Stimulated activated CD8-positive, alpha-beta memory T cell treated with anti-CD3 and anti-CD28 coated beads, Interleukin-7, amount 100 ng/mL, for 4 hours (primary cell): ENCODE measurements around the gene NALCN.

ENCODE experiments used
- DNase-seq, 2 donors: peaks; one replicate each; pipeline ENCODE4 v3.0.0-alpha.2; 2020; ENCODE audit warnings: low read depth in 2 of 2

NALCN gene

DNA sequence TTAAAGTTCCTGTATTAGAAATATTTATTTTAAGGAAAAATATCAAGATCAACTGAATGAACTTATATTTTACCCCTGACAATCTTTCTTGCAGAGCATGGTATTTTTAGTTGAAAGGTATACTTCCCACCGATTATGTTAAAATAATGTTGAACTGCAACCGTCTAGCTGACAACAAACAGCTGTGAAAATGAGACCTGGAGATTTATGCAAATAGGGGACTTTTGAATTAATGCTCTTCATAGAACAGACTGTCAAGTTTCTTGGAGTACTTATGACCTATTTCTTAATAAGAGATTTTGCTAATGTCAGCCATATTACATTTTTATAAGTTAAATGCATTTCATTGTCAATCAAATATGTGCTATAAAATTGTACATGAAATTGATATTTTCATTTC is 210.9 kb downstream of the NALCN start:
- no peak for DNase-seq

DNA sequence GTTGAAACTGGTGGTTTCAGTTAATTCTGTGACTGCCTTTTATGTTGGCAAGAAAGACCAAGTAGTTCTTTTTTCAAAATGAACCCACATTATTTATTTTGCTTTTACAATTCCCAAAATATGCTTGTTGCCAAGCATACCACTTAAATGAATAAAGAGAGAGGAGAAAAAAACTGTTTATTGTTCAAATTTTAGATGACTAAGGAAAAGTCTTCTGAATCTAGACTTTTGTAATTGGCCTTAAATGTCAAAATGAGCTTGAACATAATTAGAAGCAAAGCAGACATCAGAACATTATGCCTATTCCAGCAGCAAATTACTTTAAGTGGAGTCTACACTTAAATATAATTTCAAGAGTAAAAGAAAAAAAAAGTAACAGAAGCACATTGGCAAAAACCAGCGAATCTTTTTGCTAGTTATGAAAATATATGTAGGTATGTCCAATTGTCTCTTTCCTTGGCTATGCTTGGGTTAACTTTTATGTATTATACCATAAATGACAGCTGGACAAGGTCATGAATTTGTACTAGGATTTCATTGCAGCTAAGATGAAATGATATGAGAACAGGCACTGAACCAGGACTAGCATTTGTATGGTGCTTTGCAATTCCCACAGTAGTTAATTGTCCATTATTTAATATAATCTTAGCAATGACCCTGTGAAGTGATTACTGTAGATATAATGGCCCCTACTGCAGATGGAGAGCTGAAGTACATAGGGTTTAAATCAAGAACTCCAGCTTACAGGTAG is 211.9 kb downstream of the NALCN start:
- DNase-seq = no peak

- DNase-seq = no peak
These were observed 213.7 kb downstream of the NALCN start for GRCh38 chr13:101202590-101202989.

- DNase-seq = no peak
These were observed 225.3 kb downstream of the NALCN start for GRCh38 chr13:101190976-101191375.

DNA sequence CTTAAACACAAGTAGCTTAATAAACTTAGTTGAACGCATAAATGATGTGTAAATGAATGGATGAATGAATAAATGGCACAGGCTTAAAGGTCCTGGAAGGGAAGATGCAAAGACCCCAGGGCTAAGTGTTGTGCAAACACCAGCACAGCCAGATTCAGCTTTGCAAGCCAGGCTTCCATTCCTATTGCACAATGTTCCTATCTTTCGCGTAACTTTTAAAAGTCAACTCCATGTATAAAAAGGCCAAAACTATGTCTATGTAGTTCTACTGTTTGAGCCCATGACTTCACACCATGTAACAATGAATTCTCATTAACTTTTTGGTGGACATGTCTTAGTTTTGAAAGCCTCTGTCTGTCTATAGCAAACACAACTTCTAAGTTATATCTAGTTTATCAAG is 226.0 kb downstream of the NALCN start:
- no peak for DNase-seq

GRCh38 chr13:101185606-101186005 is 230.7 kb downstream of the NALCN start:
- DNase-seq = no peak

DNA sequence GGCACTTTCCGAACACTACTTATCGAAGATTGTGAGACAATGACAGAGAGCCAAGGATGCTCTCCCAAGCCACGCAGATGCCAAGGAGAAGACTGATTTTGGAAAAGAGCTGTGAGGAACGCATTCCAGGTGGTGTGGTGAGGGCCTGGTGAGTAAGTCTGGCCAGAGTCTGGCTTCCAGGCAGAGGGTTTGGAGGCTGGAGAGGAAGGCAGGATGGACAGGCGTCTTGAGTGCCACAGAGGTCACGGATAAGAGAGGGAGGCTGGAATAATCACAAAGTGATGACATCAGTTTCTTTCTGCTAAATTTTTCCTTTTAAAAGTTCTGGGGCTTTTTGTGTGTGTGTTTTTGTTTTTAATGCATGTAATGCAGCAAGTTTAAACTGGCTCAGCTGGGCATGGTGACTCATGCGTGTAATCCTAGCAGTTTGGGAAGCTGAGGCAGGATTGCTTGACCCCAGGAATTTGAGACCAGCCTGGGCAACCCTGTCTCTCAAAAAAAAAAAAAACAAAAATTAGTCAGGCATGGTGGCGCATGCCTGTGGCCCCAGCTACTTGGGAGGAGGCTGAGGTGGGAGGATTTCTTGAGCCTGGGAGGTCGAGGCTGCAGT is 235.1 kb downstream of the NALCN start:
- no peak for DNase-seq

DNA sequence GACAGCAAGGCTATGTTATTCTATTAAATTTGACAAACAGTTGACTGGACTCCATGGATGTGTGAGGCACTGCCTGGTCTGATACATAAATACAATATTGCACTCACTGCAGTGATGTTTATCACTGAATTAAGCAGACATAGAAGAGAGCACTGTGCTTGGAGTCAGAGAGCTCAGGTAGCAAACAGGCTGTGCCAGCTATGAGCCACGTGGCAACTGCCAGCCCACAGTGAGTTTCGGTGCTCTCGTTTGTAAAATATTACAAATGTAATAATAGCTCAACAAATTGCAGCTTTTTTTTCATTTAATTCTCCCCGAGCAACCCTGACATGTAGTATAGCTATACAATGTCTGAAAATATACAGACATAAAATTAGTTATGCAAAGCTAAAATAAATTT is 237.3 kb downstream of the NALCN start:
- DNase-seq = no peak

DNA sequence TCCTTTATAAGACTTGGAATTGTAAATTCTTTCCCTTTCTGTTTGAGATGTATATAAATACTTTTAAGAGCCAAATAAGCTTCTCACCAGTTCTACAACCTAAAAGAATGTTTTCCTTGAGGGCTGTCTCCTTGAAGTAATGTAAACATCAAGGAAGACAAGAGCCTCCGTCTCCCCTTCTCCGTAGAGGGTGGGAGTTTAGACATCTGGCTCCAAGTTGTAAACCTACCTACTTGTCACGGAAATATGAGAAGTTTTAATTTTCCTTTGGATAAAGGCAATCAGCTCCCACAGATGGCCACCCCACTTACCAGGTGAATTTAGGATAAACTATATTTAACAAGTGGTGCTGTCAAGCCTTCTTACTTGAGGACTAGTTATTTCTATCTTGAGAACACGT is 237.9 kb downstream of the NALCN start:
- no peak for DNase-seq

- no peak for DNase-seq
These were observed 246.0 kb downstream of the NALCN start for GRCh38 chr13:101170306-101170705.

- no peak for DNase-seq
These were observed 259.0 kb downstream of the NALCN start for GRCh38 chr13:101157261-101157660.

DNA sequence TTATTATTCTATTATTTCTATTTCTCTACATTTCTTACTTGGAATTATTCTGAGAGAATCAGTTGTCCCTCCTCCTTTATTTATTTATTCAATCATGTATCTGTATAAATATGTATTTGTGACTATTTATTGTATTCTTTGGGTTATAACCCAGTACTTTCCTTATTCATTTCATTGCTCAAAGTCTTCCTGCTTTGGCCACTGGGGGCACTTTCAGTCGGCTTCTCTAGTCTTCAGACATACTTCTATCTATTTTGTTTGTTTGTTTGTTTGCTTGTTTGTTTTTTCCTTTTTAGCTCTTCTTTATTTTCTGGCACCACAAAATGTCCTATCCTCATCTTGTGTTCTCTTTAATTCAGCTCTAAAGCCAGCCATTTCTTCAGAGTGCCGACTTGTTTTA is 260.4 kb downstream of the NALCN start:
- DNase-seq = no peak

GRCh38 chr13:101152184-101152583 is 264.1 kb downstream of the NALCN start:
- no peak for DNase-seq

- DNase-seq = no peak
These were observed 265.3 kb downstream of the NALCN start for GRCh38 chr13:101150998-101151397.

DNA sequence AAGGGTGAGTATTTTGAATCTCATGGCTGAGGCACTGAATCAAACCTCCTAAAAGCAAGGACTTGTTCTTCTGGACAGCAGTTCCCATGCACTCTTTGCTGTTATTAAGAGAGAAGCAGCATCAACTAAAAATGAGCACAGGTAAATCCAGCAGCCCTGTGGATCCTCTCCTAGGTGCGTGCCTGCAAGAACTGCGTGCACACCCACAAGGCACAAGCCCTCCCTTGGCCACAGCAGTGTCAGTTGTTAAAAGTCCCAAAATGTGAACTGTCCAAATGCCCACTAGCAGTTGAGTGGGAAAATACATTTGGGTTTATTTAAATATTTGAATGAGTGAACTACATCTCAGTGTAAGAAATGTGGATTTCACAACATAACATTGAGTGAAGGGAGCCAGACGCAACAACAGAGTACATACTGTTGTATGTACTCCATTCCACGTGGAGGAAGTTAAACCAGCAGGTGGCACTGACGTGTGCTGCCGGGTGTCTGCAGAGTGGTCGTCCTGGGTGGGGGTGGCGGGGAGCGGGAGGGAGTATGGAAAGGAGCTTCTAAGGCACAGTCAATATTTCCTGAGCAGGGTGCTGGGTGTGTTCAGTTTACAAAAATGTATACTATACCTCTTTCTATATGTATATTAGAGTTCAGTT is 266.4 kb downstream of the NALCN start:
- DNase-seq = no peak

DNA sequence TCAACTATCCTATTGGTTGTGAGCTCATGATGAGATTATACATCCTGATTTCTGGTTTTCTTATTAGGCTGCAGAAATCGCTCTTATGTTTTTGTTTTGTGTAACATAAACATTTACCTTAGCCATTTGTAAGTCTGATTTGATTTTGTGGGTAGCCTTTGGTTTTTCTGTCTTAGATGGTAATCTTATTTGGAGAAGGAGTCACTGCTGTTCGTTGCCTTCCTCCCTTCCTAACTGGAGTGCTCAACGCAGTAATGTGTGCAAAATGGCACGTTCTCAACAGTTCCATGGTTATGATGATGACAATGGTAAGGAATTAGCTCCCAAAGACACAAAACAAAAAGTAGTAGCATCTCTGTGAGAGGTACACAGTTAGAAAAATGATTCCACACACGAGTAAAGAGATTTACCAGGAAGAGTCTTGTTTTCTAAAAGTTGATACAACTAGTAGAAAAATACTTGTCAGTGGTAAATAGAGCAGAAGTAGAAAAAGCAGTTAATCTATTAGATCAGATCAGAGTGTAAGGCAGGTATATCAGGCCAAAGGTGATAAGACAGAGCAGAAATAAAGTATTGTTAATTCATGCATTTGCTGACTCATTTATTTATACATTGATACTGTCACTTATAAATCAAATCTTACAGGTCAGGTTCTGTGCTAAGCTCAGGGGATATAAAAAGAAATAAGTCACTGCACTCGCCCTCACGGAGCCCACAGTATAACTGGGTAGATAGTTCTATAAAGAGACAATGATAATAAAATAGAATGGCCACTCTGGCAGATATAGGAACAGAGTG is 270.0 kb downstream of the NALCN start:
- no peak for DNase-seq

DNA sequence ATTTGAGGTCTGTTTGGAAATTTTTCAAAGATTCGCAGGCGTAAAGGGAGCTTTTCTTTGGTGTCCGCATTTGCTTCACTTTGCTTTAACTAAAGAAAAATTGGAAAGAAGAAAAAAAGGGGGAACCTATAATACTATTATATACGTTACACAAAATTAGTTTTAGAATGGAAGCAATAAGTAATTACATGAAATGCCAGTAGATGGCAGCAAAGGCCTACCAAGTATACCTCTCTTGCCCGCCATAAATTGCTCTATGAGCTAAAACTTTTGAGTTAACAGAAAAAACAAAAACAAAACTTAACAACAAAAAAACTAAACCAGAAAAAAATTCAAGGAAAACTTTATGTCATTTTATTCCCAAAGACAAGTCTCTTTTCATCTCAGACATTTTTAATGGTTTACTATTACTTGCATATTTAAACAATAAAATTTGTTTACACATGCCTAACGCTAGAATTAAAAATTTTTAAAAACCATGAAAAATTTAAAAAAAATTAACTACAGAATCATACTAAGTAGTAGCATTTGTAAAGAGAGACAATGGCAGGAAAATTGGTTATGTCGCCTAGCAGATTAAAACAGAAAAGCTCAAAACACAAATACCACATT is 271.4 kb downstream of the NALCN start:
- no peak for DNase-seq

- no peak for DNase-seq
These were observed 275.4 kb downstream of the NALCN start for GRCh38 chr13:101140936-101141335.

DNA sequence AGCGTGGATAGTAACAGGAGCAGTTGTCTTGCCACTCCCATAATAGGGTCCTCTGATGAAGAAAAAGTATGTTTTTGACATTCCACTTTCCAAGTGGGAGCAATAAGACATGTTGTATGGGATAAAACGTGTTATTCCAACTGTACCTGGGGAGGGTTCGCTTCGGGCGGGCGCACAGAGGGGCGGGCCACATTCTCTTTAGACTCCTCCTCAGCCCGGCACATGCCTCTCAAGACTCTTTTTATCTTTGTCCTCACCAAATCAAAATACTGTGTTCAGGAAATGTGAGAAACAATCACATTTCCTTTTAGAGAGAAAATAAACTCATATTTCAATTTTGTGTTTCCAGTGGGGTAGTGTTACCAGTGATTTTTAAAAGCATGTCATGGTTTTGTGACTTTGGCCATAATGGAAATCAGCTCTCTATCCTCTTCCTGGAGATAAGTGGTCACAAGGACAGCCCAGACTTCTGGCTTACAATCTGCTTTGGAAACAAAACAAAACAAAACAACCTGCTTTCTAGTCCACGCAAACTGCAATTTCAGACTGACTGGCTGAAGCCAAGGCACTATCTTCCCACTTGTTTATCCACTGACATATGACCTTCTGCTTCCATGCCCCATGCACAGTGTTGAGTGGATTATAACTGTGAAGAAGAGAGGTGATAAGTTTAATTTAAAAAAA is 276.1 kb downstream of the NALCN start:
- no peak for DNase-seq

- no peak for DNase-seq
These were observed 277.2 kb downstream of the NALCN start for GRCh38 chr13:101139081-101139480.

DNA sequence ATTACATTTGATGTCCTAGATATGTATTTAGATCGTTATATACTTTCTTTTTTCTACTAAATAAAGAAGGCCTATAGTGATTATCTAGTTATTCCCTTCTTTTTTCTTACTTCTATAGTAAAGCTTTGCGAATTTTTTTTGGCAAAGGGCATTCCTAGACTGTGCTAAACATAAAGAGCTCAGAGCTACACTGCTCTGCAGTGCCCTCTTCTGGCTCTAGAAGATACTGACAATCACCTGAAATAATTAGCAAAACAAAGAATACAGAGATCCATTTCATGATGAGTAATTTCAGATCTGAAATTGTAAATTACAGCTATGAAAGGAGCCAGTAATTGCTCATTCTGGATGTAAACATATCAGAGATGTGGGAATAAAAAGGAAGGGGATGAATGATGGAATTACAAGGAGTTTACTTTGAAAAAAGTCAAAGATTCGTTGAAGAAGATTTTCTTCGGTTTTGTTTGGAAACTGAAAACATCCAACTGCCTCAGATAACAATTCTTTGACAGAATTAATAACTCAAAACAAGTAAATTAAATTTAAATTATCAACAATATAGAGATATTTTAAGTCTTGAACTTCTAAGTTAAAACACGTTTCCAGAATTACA is 288.5 kb downstream of the NALCN start:
- DNase-seq = no peak
